IPS-18c (cell line): ENCODE data around the gene XAGE2.
"Not testable (repeated sequence)": the region's sequence is repeated elsewhere in the genome, so short reads cannot be mapped to it uniquely, and the experiment has no call there.

ENCODE experiments used
- H3K4me3 ChIP-seq: 2 replicates; pipeline ENCODE4 v1.7.0; 2013; ENCODE audit warnings: low read depth, mild to moderate bottlenecking, low read length, moderate library complexity; ENCODE audit not compliant: insufficient read depth
- H3K9me3 ChIP-seq: one replicate; pipeline ENCODE4 v1.6.1; 2013; ENCODE audit warnings: mild to moderate bottlenecking, low read length, moderate library complexity; ENCODE audit not compliant: control insufficient read depth, insufficient read depth

Gene XAGE2, protein sequence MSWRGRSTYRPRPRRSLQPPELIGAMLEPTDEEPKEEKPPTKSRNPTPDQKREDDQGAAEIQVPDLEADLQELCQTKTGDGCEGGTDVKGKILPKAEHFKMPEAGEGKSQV

DNA sequence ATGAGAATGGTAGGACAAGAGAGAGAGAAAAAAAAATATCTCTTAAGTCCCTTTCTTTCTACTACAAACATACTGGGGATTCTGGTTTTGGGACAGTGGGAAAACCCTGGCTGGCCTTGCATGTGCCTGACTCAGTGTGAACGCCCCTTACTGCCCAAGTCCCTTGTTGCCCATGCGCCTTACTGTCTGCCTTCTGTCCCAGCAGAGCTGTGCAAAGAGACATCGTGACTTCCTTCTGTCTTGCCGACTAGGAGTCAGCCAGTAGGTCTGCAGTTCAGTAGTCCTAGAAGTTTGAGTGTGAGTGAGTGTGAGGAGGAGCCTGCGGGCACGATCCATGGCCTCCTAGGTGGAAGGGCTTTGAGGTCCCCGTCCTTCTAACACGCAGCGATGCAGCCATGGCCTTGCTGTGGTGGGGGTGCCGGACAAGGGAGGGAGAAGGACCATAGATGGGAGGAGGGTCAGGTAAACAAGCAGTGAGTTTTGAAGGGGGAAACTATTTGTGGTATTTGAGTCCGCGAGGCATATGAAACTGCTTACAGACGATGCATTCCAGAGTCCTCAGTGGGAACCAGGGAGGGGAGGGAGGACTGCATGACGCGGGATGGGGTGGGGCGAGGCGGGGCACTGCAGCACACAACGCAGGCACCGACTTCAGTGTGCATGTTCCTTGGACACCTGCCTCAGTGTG lies at the start of gene XAGE2:
Gene XAGE2, plus strand, starts transcription at position 654 of the 688 bp plus-strand sequence. CDS start 994 bp downstream, outside the sequence.
- Histone ChIP-seq H3K9me3 (peaks cover 3% of the 10 kb centered on the region), H3K4me3 (no peak within 1 kb of the TSS)

DNA sequence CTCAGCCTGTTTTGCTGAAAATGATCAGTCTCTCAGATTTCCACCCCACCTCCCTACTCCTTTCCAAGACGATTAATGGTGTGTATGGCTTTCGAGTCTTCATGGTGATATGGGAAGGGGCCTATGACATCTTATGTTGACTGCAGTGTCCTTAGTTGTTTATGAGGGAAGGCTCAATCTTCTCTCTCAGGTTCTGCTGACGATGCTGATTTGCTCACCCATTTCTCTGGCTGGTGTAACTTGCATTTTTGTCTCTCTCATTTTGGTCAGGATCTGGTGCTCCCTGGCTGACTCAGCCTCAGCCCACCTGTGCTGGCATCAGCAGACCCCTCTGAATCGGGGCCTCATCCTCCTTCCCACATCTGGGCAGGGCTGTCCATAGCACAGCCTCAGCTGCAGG lies 31.4 kb upstream of the XAGE2 start:
- H3K9me3 ChIP-seq: peaks cover 2% of the 10 kb centered on the region

GRCh38 chrX:52341493-52341892 lies 27.3 kb upstream of the XAGE2 start:
- peaks cover 4% of the 10 kb centered on the region for H3K9me3 ChIP-seq

More for the DNA sequence above, 31.4 kb upstream of the XAGE2 start:
- H3K4me3 ChIP-seq: no peak overlapping the region

GRCh38 chrX:52343131-52343530 lies 25.7 kb upstream of the XAGE2 start:
- H3K4me3 ChIP-seq, H3K9me3 ChIP-seq: not testable (repeated sequence)

More at GRCh38 chrX:52341493-52341892, 27.3 kb upstream of the XAGE2 start:
- H3K4me3 ChIP-seq: no peak overlapping the region

GRCh38 chrX:52345402-52345801 lies 23.4 kb upstream of the XAGE2 start:
- H3K9me3 ChIP-seq, H3K4me3 ChIP-seq: not testable (repeated sequence)

GRCh38 chrX:52346174-52347165 lies 22.4 kb upstream of the XAGE2 start:
- H3K9me3 ChIP-seq: peaks cover 2% of the 10 kb centered on the region
- no peak overlapping the region; the same call in 1 of the 2 replicates for H3K4me3 ChIP-seq

DNA sequence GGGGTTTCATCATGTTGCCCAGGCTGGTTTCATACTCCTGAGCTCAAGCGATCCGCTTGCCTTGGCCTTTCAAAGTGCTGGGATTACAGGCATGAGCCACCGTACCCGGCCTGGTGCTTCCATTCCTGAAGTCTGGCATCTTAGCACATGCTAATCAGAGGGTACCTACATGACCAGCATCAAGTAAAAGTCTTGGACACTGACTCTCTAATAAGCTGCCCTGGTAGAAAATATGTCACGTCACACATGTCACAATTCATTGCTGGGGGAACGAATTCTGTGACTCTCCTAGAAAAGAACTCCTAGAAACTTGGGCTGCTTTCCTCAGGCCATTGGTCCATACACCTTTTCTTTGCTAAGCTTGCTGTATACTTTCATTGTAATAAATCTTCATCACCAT lies 19.1 kb upstream of the XAGE2 start:
- H3K4me3 ChIP-seq: no peak overlapping the region

GRCh38 chrX:52352551-52352950 lies 16.3 kb upstream of the XAGE2 start:
- Histone ChIP-seq H3K9me3 (peaks cover 4% of the 10 kb centered on the region), H3K4me3 (no peak overlapping the region)

More for the DNA sequence above, 19.1 kb upstream of the XAGE2 start:
- peaks cover 4% of the 10 kb centered on the region for H3K9me3 ChIP-seq

DNA sequence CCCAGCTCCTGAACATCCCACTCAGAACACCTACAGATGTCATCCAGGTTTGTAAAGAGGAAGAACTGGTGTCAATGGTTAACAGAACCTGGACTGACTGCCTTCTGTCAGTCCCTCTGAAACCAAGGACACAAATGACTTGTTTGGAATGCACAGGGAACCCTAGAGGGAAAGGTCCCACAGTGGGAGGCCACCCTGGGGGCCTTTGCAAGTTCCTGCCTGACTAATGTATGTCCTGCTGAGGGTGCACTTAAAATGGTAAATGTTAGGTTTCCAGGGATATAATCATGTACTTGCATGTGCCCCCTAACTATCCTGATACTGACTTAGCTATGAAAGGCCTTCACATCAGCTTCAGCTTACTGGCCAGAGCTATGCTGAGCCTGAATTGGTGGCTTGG lies 15.0 kb upstream of the XAGE2 start:
- H3K9me3 ChIP-seq: peaks cover 4% of the 10 kb centered on the region
- H3K4me3 ChIP-seq: no peak overlapping the region

DNA sequence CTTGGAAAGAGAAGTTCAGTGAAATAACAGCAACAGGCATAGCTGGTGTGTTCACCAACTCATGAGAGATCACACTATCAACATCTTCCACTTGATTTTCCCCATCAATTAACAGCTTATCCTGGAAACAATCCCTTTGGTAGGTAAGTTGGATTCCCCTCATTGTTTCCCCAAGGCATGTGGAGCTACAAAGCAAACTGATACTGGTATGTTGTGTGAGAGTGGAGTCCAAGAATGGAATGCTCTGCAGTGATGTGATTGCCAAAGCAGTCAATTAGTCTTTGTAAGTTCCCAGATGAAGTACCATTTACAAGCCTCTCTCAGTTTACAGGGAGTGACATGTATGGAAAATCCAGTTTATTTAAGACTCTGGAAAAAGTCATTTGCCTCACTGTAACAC lies 13.7 kb upstream of the XAGE2 start:
- H3K9me3 ChIP-seq: peaks cover 4% of the 10 kb centered on the region
- no peak overlapping the region for H3K4me3 ChIP-seq

DNA sequence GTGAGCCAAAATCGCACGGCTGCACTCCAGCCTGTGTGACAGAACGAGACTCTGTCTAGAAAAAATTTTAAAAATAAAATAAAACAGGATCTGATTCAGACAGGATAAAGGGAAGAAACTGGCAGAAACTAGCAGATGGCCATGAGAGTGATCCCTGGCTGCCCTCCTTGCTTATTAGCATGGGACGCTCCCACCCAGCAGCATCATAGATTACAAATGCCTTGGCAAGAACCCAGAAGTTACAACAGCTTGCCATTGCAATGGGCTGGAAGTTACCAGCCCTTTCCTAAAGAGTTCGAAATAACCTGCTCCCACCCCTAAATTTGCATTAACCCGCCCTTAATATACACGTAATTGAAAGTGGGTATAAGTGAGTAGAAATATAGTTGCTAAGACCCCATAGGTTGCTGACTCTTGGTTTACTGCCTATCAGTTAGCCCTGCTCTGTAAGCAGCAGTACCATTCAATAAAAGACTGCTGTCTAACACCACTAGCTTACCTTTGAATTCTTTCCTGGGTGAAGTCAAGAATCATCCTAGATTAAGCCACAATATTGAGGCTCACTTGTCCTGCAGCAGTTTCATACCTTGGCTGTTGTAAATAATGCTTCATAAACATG lies 9.1 kb upstream of the XAGE2 start:
- no peak overlapping the region for H3K4me3 ChIP-seq
- peaks cover 5% of the 10 kb centered on the region for H3K9me3 ChIP-seq

- H3K9me3 ChIP-seq: peaks cover 3% of the 10 kb centered on the region
- H3K4me3 ChIP-seq: no peak overlapping the region
These were observed 6.9 kb upstream of the XAGE2 start for GRCh38 chrX:52361941-52362340.

- no peak overlapping the region for H3K4me3 ChIP-seq
- H3K9me3 ChIP-seq: peaks cover 3% of the 10 kb centered on the region
These were observed 5.5 kb upstream of the XAGE2 start for GRCh38 chrX:52363247-52363883.

GRCh38 chrX:52378870-52379269 lies 10.0 kb downstream of the XAGE2 start:
- Histone ChIP-seq H3K9me3 (no peaks in the 10 kb centered on the region), H3K4me3 (no peak overlapping the region)

DNA sequence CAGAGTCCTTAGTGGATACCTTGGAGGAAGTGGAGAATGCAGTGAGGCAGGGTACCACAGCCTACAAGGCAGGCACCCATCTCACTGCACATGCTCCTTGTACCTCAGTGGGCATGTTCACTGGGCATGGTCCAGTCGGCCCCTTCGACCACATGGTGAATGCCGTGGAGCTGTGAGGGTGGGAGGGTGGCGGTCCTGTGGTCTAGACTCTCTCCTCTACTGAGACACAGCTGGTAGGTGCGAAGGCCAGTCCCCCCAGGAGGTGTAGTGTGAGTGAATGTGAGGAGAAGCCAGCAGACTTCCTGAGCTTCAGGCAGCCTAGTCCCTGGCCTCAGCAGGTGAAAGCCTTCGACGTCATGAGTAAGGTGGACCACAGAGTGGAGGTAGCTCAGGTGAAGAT lies 12.2 kb downstream of the XAGE2 start:
- Histone ChIP-seq H3K9me3 (no peaks in the 10 kb centered on the region), H3K4me3 (no peak overlapping the region)

GRCh38 chrX:52410439-52411394 lies 41.9 kb downstream of the XAGE2 start:
- Histone ChIP-seq H3K9me3 (no peaks in the 10 kb centered on the region), H3K4me3 (no peak overlapping the region; the same call in 1 of the 2 replicates)
